ENCODE results near the gene DAGLA. TPM values are rescaled to one million over a fixed set of nuclear protein-coding genes. Genes with fewer than 3 reads are reported as not detected.
A peak's percentile ranks its signal among the peaks of the same experiment; 100 is the strongest.
"Not testable (repeated sequence)": the region's sequence is repeated elsewhere in the genome, so short reads cannot be mapped to it uniquely, and the experiment has no call there.

Gene DAGLA
- total RNA-seq, 4 donors from 2014 or later: 11.9 to 31.4 (median 17.0) TPM

GRCh38 chr11:61654397-61654829 is 25.8 kb upstream of the DAGLA start:
- peak; percentile 53 for DNase-seq
- no peak for TF ChIP-seq POLR2AphosphoS5 (IDR thresholded peaks at IDR 0.05)
- TF ChIP-seq POLR2A (IDR thresholded peaks at IDR 0.05): no peak
- no peak for TF ChIP-seq EP300 (IDR thresholded peaks at IDR 0.05; ENCODE audit: low read depth)
- no peak for TF ChIP-seq CTCF (IDR thresholded peaks at IDR 0.05)

GRCh38 chr11:61655266-61656159 is 24.7 kb upstream of the DAGLA start:
- H3K36me3 ChIP-seq; H3K4me3 ChIP-seq; in situ Hi-C loops (cut with MboI; ENCODE audit: low pct_ligation_motif_present in 1 of 4, low pct_unique_long_range_greater_than_20kb in 1 of 4, low sequenced_read_pairs in 3 of 4); H3K27me3 ChIP-seq; DNase-seq; H3K9me3 ChIP-seq; intact Hi-C loops (cut with DNase I; ENCODE audit: low total_unique reads): not testable (repeated sequence)
- Histone ChIP-seq H3K4me1 (peaks cover 10 to 54% (median 30%) of the 10 kb centered on the region in 4 donors), H3K27ac (peak overlapping the region in 3 of 4 donors; percentile 62 to 78 (median 69))
- 46 to 74% methylated on average over 3 to 16 of the region's 17 CpGs for WGBS, 2 donors (ENCODE audit: low coverage in 1 of 2)

More at GRCh38 chr11:61654397-61654829, 25.8 kb upstream of the DAGLA start:
- 30% methylated on average over 7 of the region's 7 CpGs; no CpG with 5 or more reads in 1 of the 2 donors for WGBS, 2 donors (ENCODE audit: low coverage in 1 of 2)
- peak overlapping the region; percentile 62 to 78 (median 68) for H3K27ac ChIP-seq
- H3K27me3 ChIP-seq: peaks cover 3% of the 10 kb centered on the region
- H3K4me3 ChIP-seq: no peak overlapping the region
- in situ Hi-C loops (cut with MboI; ENCODE audit: low pct_ligation_motif_present in 1 of 4, low pct_unique_long_range_greater_than_20kb in 1 of 4, low sequenced_read_pairs in 3 of 4): no loop called here
- intact Hi-C loops (cut with DNase I; ENCODE audit: low total_unique reads): no loop called here
- H3K9me3 ChIP-seq: no peaks in the 10 kb centered on the region
- H3K4me1 ChIP-seq: peaks cover 10 to 54% (median 30%) of the 10 kb centered on the region in 4 donors
- H3K36me3 ChIP-seq: no peaks in the 10 kb centered on the region

- Histone ChIP-seq H3K27me3 (peaks cover 3% of the 10 kb centered on the region), H3K4me1 (peaks cover 10 to 46% (median 25%) of the 10 kb centered on the region in 4 donors), H3K27ac (no peak overlapping the region), H3K36me3 (no peaks in the 10 kb centered on the region), H3K4me3 (no peak overlapping the region), H3K9me3 (no peaks in the 10 kb centered on the region)
- WGBS, 2 donors (ENCODE audit: low coverage in 1 of 2): 71 to 87% methylated on average over 7 to 13 of the region's 13 CpGs
- TF ChIP-seq EP300 (IDR thresholded peaks at IDR 0.05; ENCODE audit: low read depth): no peak
- no peak for TF ChIP-seq POLR2A (IDR thresholded peaks at IDR 0.05)
- TF ChIP-seq CTCF (IDR thresholded peaks at IDR 0.05): no peak
- no peak for TF ChIP-seq POLR2AphosphoS5 (IDR thresholded peaks at IDR 0.05)
- intact Hi-C loops (cut with DNase I; ENCODE audit: low total_unique reads): no loop called here
- in situ Hi-C loops (cut with MboI; ENCODE audit: low pct_ligation_motif_present in 1 of 4, low pct_unique_long_range_greater_than_20kb in 1 of 4, low sequenced_read_pairs in 3 of 4): no loop called here
- DNase-seq: no peak
These were observed 23.7 kb upstream of the DAGLA start for GRCh38 chr11:61656347-61657077.

- TF ChIP-seq EP300 (IDR thresholded peaks at IDR 0.05; ENCODE audit: low read depth): no peak
- TF ChIP-seq POLR2A (IDR thresholded peaks at IDR 0.05): no peak
- no peak for TF ChIP-seq CTCF (IDR thresholded peaks at IDR 0.05)
- no peak for TF ChIP-seq POLR2AphosphoS5 (IDR thresholded peaks at IDR 0.05)
- in situ Hi-C loops (cut with MboI; ENCODE audit: low pct_ligation_motif_present in 1 of 4, low pct_unique_long_range_greater_than_20kb in 1 of 4, low sequenced_read_pairs in 3 of 4): no loop called here
- no peak overlapping the region for H3K4me3 ChIP-seq
- no peaks in the 10 kb centered on the region for H3K36me3 ChIP-seq
- WGBS, 2 donors (ENCODE audit: low coverage in 1 of 2): 48 to 50% methylated on average over 5 to 11 of the region's 11 CpGs
- DNase-seq: no peak
- intact Hi-C loops (cut with DNase I; ENCODE audit: low total_unique reads): no loop called here
- no peaks in the 10 kb centered on the region for H3K9me3 ChIP-seq
- peaks cover 7 to 36% (median 16%) of the 10 kb centered on the region in 4 donors for H3K4me1 ChIP-seq
- no peak overlapping the region for H3K27ac ChIP-seq
- peaks cover under 1% of the 10 kb centered on the region for H3K27me3 ChIP-seq
These were observed 22.5 kb upstream of the DAGLA start for GRCh38 chr11:61657566-61658290.
